Panc1 (cell line): ENCODE measurements around the gene ZFYVE26.

Experiments used
- TCF7L2 ChIP-seq: IDR thresholded peaks from 2 replicates; pipeline ENCODE4 v1.6.1; 2011; ENCODE audit warnings: mild to moderate bottlenecking, low read depth, low read length, inconsistent platforms
- TF ChIP-seq, protein P1 (sequence below), 2 experiments: IDR thresholded peaks; 2 replicates each; pipeline ENCODE4 v1.6.1; 2011 to 2012; ENCODE audit warnings: low read depth in 2 of 2, control low read depth in 1 of 2, low read length in 1 of 2, mild to moderate bottlenecking in 1 of 2, moderate library complexity in 1 of 2; ENCODE audit not compliant: insufficient read depth in 1 of 2
- TF ChIP-seq, protein P2 (sequence below): fragments of 450-650 bp; IDR thresholded peaks from 2 replicates; pipeline ENCODE4 v1.5.1; 2017; ENCODE audit warnings: mild to moderate bottlenecking

DNA sequence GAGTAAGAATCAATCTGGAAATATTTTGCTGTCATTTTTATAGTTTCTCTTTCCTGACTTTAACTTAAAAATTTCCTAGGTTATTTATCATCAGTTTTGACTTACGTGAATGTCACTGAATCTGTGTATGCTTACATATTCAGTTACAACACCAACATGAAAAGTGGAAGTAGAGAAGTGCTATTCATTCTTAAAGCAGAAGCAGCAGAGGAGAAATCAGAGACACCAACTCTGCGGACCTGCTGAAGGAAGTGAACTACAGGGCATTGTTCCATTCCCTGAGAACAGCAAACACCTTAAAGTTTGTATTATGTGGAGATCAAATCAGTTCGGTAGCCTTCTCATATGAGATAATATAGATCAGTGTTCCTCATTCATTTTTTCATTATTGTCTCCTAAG, 37.3 kb upstream of the ZFYVE26 start:
- TF ChIP-seq, protein P1, sequence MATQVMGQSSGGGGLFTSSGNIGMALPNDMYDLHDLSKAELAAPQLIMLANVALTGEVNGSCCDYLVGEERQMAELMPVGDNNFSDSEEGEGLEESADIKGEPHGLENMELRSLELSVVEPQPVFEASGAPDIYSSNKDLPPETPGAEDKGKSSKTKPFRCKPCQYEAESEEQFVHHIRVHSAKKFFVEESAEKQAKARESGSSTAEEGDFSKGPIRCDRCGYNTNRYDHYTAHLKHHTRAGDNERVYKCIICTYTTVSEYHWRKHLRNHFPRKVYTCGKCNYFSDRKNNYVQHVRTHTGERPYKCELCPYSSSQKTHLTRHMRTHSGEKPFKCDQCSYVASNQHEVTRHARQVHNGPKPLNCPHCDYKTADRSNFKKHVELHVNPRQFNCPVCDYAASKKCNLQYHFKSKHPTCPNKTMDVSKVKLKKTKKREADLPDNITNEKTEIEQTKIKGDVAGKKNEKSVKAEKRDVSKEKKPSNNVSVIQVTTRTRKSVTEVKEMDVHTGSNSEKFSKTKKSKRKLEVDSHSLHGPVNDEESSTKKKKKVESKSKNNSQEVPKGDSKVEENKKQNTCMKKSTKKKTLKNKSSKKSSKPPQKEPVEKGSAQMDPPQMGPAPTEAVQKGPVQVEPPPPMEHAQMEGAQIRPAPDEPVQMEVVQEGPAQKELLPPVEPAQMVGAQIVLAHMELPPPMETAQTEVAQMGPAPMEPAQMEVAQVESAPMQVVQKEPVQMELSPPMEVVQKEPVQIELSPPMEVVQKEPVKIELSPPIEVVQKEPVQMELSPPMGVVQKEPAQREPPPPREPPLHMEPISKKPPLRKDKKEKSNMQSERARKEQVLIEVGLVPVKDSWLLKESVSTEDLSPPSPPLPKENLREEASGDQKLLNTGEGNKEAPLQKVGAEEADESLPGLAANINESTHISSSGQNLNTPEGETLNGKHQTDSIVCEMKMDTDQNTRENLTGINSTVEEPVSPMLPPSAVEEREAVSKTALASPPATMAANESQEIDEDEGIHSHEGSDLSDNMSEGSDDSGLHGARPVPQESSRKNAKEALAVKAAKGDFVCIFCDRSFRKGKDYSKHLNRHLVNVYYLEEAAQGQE (IDR thresholded peaks at IDR 0.05; ENCODE audit: insufficient read depth in 1 of 2, low read depth in 2 of 2, low read length in 1 of 2), result no peak
- TF ChIP-seq, protein P2, sequence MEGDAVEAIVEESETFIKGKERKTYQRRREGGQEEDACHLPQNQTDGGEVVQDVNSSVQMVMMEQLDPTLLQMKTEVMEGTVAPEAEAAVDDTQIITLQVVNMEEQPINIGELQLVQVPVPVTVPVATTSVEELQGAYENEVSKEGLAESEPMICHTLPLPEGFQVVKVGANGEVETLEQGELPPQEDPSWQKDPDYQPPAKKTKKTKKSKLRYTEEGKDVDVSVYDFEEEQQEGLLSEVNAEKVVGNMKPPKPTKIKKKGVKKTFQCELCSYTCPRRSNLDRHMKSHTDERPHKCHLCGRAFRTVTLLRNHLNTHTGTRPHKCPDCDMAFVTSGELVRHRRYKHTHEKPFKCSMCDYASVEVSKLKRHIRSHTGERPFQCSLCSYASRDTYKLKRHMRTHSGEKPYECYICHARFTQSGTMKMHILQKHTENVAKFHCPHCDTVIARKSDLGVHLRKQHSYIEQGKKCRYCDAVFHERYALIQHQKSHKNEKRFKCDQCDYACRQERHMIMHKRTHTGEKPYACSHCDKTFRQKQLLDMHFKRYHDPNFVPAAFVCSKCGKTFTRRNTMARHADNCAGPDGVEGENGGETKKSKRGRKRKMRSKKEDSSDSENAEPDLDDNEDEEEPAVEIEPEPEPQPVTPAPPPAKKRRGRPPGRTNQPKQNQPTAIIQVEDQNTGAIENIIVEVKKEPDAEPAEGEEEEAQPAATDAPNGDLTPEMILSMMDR, result no peak
- no peak for TF ChIP-seq TCF7L2
